SK-N-SH treated with all-trans-retinoic acid at 6 μM for 48 hours (cell line): Measurements from ENCODE around the gene RRM1.

ENCODE experiments used
- ISL1 ChIP-seq: fragments of 250-450 bp; sonication (Bioruptor Pico); IDR thresholded peaks from 2 replicates; pipeline ENCODE4 v2.1.2; 2022; ENCODE audit warnings: mild to moderate bottlenecking, moderate library complexity
- PPARA ChIP-seq: fragments of 250-450 bp; sonication (Bioruptor Pico); IDR thresholded peaks from 2 replicates; pipeline ENCODE4 v1.5.0; 2020; ENCODE audit warnings: mild to moderate bottlenecking, borderline replicate concordance
- ZC3H10 ChIP-seq: fragments of 250-450 bp; sonication (Bioruptor Pico); IDR thresholded peaks from 2 replicates; pipeline ENCODE4 v1.5.1; 2021; ENCODE audit warnings: mild to moderate bottlenecking, moderate library complexity
- ZFP3 ChIP-seq: fragments of 250-450 bp; sonication (Bioruptor Pico); IDR thresholded peaks from 2 replicates; pipeline ENCODE4 v1.5.0; 2020; ENCODE audit warnings: mild to moderate bottlenecking, moderate library complexity
- ZNF565 ChIP-seq: fragments of 450-650 bp; formaldehyde crosslinking; conservative IDR thresholded peaks from 2 replicates; pipeline ENCODE4 v1.5.0; 2020; ENCODE audit warnings: low read depth, mild to moderate bottlenecking, moderate library complexity
- ZNF70 ChIP-seq: fragments of 450-650 bp; formaldehyde crosslinking; IDR thresholded peaks from 2 replicates; pipeline ENCODE4 v1.5.0; 2020; ENCODE audit warnings: mild to moderate bottlenecking, moderate library complexity

- TF ChIP-seq ZNF565 (CRISPR knock-in tag) (no peak), ISL1 (no peak), ZFP3 (CRISPR knock-in tag) (no peak), PPARA (no peak), ZC3H10 (CRISPR knock-in tag) (no peak), ZNF70 (CRISPR knock-in tag) (no peak)
Measured at GRCh38 chr11:4115128-4115527, 20.5 kb downstream of the RRM1 start.
